Activated CD8-positive, alpha-beta memory T cell treated with anti-CD3 and anti-CD28 coated beads, Interleukin-2, amount 50 U/mL, for 1 hour (primary cell): ENCODE data around the gene IL1F10.

ENCODE experiments used
- DNase-seq: peaks from one replicate; pipeline ENCODE4 v3.0.0-alpha.2; 2020; ENCODE audit errors: extremely low read depth

IL1F10 gene

GRCh38 chr2:113112441-113112840, 44.7 kb downstream of the IL1F10 start:
- DNase-seq = no peak

- no peak for DNase-seq
These were observed 45.1 kb downstream of the IL1F10 start for GRCh38 chr2:113112871-113113270.

GRCh38 chr2:113113807-113114206, 46.0 kb downstream of the IL1F10 start:
- DNase-seq = no peak

GRCh38 chr2:113114224-113114945, 46.6 kb downstream of the IL1F10 start:
- DNase-seq = no peak

GRCh38 chr2:113114996-113115395, 47.2 kb downstream of the IL1F10 start:
- DNase-seq = no peak

- DNase-seq = no peak
These were observed 48.6 kb downstream of the IL1F10 start for GRCh38 chr2:113116100-113116958.

GRCh38 chr2:113117541-113118262, 49.9 kb downstream of the IL1F10 start:
- no peak for DNase-seq

GRCh38 chr2:113118263-113118657, 50.5 kb downstream of the IL1F10 start:
- no peak for DNase-seq

GRCh38 chr2:113119111-113119510, 51.3 kb downstream of the IL1F10 start:
- no peak for DNase-seq

- DNase-seq = no peak
These were observed 53.1 kb downstream of the IL1F10 start for GRCh38 chr2:113120861-113121260.

GRCh38 chr2:113122364-113122763, 54.6 kb downstream of the IL1F10 start:
- DNase-seq = no peak

- DNase-seq = no peak
These were observed 56.0 kb downstream of the IL1F10 start for GRCh38 chr2:113123726-113124125.

GRCh38 chr2:113124181-113124961, 56.6 kb downstream of the IL1F10 start:
- DNase-seq = no peak
